ENCODE measurements around the gene DDIT4L. TPM values are rescaled to one million over a fixed set of nuclear protein-coding genes. Genes with fewer than 3 reads are reported as not detected.

DDIT4L gene
- total and polyA plus RNA-seq, 2 of the 8 experiments (the other 6 are each of a cell fraction or from before 2014, with no cell fraction given): 3.5 to 6.0 TPM

GRCh38 chr4:100177855-100178254 lies 12.4 kb downstream of the DDIT4L start (continued):
- TF ChIP-seq ZNF274 (IDR thresholded peaks at IDR 0.05; ENCODE audit: borderline replicate concordance, extremely low read depth, low read length): no peak
- no peak for TF ChIP-seq SAP30 (IDR thresholded peaks at IDR 0.05; ENCODE audit: insufficient read depth, insufficient replicate concordance, low read length)
- TF ChIP-seq EP300 (IDR thresholded peaks at IDR 0.05; ENCODE audit: borderline replicate concordance in 1 of 2, low read depth in 2 of 2, low read length in 2 of 2): no peak
- no peak for TF ChIP-seq BCL11A (IDR thresholded peaks at IDR 0.05; ENCODE audit: low read depth in 2 of 2, low read length in 2 of 2)
